22Rv1 (cell line): ENCODE results near the gene PKNOX1.

Experiments used
- ZFX ChIP-seq: fragments of 450-650 bp; IDR thresholded peaks from 2 replicates; pipeline ENCODE4 v1.6.1; 2017; ENCODE audit warnings: antibody characterized with exemption, borderline replicate concordance
- TF ChIP-seq, protein P1 (sequence below): fragments of 450-650 bp; IDR thresholded peaks from 2 replicates; pipeline ENCODE4 v1.5.1; 2017; ENCODE audit warnings: mild to moderate bottlenecking

DNA sequence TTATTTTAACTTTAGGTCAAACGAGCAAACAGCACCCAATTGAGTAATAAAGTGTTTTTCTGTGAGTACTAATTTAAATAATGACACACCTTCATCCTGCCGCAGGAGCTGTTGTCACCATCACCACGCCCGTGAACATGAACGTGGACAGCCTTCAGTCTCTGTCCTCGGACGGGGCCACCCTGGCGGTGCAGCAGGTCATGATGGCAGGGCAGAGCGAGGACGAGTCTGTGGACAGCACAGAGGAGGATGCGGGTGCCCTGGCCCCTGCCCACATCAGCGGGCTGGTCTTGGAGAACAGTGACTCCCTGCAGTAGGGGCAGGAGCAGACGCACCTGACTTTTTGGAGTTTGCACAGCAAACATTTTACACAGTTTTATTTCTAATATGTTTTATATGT lies 55.4 kb downstream of the PKNOX1 start:
- TF ChIP-seq, protein P1, sequence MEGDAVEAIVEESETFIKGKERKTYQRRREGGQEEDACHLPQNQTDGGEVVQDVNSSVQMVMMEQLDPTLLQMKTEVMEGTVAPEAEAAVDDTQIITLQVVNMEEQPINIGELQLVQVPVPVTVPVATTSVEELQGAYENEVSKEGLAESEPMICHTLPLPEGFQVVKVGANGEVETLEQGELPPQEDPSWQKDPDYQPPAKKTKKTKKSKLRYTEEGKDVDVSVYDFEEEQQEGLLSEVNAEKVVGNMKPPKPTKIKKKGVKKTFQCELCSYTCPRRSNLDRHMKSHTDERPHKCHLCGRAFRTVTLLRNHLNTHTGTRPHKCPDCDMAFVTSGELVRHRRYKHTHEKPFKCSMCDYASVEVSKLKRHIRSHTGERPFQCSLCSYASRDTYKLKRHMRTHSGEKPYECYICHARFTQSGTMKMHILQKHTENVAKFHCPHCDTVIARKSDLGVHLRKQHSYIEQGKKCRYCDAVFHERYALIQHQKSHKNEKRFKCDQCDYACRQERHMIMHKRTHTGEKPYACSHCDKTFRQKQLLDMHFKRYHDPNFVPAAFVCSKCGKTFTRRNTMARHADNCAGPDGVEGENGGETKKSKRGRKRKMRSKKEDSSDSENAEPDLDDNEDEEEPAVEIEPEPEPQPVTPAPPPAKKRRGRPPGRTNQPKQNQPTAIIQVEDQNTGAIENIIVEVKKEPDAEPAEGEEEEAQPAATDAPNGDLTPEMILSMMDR, result no peak
- TF ChIP-seq ZFX, result no peak
